NCI-H748 treated with DMSO at 0.1 percent for 48 hours (cell line): Measurements from ENCODE around the gene ZC3H12C.

Experiments
- DNase-seq: peaks from one replicate; lab custom pipeline; 2025; lab: John Stamatoyannopoulos, UW

ZC3H12C gene

DNA sequence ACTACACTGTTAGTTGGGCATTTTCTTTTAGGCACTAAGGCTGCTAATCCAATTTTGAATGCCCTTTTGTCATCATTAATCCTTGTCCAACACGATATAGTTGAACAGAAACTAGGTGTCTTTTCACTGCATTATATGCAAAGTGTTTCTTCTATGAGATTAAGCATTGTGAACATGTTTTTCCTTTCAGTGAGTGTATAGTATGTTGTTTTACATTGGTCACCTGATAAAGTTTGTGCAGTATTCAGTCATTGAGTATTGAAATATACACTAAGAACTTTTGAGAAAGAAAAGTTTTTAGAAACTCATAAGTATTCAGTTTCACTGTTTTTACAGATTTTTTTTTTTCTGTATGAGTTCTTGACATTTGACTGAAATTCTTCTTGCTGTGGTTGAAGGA is 59.0 kb downstream of the ZC3H12C start:
- DNase-seq: no peak

DNA sequence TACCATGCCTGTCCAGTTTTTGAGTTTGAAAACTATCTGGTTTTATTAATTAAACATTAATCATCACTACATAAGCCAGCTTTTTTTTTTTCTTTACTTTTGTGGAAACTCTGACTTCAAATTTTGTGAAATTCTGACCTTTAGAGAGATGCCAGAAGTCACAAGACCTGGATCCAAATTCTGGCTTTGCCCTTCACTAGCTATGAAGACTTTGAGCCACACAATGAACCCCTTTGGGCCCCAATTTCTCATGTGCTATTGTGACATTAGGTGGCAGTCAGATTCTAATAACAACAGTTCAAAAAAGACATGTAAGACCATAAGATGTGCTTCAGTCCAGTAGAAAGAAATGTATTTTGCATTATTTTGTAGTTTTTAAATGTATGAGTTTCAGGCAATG is 60.3 kb downstream of the ZC3H12C start:
- DNase-seq: no peak

DNA sequence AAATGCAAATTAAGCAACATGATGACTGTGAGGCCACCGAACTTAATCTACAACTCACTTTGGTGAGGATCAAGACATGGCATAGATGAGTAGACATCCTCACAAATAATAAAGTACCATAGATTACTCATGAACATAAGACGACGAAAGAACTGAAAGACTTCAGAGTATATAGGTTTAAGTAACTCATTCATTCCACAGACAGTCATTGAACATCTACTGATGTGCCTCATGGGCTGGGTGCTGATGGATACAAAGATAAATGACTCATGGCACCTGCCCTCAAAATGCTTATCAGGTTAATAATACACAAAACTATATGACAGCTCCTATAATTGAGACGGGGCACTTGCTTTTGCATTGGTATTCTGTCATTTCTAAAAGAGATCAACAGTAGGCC is 63.3 kb downstream of the ZC3H12C start:
- DNase-seq: no peak

DNA sequence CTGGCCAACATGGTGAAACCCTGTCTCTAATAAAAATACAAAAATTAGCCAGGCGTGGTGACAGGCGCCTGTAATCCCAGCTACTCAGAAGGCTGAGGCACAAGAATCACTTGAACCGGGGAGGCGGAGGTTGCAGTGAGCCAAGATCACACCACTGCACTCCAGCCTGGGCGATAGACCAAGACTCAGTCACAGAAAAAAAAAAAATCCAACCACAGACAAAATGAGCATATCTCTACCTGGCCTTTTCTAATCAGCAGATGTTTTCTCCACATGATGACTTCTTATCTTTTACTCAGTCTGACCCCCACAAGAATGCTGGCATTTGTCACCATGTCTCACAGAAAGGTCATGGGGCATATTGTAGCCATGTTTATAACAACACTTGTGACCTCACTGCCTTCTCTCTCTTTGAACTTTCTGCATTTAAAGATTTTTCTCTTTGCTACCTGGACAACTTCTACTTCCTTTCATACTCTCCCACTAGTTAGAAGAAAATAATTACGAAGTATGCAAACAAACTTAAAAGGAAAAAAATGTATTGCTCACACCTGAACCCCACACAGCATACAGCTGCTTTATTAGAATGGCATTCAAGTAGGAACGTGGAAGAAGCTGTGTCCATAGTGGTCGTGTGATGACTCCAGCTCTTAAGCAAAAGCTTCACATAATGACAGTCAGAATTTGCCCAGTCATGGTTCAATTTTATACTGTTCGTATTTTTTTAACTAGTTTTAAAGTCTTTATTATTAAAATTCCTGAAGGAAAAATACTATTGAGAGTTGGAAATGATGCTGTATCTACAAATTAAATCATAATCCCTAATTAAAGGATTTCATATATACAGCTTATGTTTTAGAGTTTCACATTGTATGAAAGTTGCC is 65.4 kb downstream of the ZC3H12C start:
- DNase-seq: no peak

DNA sequence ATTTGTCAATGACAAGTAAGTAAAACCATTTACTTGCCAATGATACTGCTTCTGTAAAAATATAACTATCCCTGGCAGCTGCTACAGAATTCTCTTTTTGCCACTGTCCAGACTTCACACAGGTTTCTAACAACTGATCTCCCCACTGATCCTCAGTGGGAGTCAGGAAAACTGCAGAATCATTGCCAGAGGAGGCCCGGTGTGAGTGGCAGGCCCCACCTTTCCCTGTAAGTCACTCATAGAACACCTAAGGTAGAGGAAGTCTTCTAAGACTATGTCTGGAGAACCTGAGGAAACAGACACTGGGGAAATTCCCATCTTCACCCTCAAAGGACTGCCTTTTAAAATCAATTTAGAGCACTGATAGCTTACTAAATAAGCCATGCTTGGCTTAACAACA is 66.3 kb downstream of the ZC3H12C start:
- DNase-seq: no peak

DNA sequence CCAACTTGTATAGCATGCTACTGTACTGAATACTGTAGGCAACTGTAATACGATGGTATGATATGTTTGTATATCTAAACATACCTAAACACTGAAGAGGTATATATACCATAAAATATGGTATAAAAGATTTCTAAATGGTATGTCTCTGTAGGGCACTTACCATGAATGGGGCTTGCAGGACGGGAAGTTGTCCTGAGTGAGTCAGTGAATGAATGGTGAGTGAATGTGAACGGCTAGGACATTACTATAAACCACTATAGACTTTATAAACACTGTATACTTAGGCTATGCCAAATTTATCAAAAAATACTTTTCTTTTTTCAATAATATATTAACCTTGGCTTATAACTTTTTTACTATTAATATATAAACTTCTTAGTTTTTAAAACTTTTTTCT is 66.8 kb downstream of the ZC3H12C start:
- no peak for DNase-seq

DNA sequence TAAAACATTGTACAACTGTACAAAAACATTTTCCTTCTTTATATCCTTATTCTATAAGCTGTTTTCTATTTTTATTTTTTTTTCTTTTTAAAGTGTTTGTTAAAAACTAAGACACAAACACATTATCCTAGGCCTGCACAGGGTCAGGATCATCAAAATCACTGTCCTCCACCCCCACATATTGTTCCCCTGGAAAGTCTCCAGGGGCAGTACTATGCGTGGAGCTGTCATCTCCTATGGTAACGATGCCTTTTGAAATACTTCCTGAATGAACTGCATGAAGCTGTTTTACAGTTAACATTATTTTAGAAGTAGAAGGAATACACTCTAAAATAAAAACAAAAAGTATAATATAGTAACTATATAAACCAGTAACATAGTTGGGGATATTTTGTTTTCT is 67.2 kb downstream of the ZC3H12C start:
- no peak for DNase-seq

DNA sequence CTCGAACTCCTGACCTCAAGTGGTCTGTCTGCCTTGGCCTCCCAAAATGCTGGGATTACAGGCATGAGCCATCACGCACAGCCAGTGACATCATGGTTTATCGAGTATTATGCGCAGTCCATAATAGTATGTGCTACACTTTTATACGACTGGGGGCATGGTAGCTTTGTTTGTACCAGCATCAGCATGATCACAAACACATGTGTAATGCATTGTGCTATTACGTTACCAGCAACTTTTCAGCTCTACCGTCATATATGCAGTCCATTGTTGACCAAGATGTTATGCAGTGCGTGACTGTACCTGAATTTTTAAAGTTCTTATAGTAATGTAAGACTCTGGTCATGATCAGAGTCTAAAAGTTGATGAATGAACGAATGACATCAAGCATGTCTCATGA is 67.9 kb downstream of the ZC3H12C start:
- DNase-seq: no peak

DNA sequence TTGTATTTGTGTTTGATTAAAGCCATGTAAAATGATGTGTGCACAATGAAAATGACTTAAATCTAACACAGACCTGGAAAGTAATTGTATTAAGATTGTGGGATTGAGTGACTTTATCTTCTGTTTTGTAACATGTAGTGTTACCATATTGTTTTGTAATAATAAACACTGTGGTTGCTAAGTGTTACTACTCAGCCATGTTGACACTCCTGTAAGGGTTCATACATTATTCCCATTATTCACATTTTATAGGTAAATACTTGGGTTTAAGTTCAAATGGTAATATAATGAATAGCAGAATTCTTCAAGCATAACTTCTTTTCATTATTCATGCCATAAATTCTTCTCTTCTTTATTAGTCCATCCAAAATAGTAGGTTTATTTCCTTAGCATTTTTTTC is 69.0 kb downstream of the ZC3H12C start:
- no peak for DNase-seq

DNA sequence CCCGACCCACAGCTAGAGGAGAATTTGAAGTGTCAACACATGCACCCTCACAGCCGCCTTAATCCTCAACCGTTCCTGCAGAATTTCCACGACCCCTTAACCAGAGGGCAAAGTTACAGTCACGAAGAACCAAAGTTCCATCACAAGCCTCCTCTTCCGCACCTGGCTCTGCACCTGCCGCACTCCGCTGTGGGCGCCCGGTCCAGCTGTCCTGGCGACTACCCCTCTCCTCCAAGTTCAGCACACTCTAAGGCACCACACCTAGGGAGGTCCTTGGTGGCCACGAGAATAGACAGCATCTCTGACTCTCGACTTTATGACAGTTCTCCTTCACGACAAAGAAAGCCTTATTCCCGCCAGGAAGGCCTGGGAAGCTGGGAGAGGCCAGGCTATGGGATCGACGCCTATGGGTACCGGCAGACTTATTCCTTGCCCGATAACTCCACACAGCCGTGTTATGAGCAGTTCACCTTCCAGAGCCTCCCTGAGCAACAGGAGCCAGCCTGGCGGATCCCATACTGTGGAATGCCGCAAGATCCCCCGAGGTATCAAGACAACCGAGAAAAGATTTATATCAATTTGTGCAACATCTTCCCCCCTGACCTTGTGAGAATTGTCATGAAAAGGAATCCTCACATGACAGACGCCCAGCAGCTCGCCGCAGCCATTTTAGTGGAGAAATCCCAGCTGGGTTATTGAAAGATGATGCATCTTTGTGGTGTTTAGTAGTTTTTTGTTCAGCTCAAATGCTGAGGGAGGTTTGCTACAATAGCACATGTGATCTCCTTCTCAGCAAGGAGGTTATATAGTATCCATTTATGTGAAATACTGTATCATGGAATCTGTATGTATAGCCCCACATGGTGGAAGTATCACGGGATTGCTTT is 72.1 kb downstream of the ZC3H12C start:
- no peak for DNase-seq

DNA sequence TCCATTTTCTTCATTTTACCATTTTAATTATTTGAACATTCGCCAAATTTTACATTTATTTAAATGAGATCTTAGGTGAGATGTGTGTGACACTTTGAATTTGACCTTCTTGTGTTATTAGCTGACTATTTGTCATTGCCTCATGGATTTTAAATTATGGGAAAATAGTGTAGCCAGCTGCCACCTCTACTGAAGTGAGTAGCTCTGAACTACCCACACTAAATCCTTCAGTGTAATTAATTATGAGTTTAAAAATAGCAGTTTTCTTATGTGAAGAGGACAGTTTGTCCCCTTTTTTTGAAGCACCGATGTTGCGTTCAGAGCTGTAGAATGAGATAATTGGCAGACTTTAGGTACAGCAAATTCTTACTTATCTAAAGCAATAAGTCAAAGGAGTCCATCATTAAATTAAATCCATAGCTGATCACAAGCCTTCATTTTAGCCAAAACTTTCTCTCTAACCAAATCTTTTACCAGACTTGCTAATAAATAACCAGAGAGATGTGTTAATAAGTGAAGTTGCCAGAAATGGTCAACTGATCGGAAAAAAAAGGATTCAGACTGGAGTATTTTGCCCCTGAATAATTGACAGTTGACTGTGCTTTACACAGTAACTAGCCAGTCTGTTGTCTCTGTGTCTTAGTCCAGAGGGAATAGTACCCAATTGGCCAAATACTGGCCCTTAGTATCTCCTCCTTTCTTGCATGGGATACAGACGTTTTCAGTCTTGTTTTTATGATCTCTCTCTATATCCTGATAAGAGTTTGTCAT is 75.0 kb downstream of the ZC3H12C start:
- DNase-seq: no peak

DNA sequence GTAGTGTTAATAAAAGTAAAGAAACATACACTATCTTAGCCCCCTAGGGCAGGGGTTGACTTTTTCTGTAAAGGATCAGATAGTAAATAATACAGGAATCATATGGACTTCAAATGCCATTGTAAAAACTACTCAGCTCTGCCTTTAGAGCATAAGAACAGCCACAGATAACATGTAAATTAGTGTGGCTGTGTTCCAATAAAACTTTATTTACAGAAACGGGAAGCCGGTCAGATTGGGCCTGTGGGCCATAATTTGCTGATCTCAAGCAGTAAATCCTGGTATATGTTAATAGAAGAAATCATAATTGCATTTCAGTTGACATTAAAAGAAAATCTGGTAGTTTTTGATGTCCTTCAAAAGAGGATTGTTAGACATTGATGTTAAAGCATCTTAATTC is 76.5 kb downstream of the ZC3H12C start:
- DNase-seq: no peak

DNA sequence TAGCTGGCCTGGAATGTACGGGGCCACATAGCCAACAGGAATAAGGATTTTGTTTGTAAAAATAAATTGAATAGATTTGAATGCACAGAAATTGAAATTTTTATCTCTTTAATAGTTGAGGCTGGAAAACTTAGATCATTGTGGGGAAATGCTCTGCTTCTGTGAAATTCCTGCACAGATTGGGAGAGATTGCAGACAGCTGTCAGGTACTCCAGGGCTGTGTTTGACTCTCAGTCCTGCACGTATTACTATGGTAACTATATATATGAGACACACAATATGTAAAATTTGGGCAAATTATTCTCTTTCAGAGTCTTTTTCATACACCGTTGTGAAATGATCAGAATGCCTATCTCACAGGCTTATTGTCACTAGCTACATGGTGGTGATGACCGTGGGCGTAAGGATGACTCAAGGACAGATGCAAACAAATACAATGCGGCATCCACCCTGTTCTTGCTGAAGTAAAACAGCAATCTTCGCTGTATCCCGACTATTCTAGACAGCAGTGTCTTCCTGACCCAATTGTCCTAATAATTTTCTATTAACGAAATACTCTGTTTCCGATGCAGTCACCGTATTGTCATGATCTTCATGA is 79.4 kb downstream of the ZC3H12C start:
- DNase-seq: no peak

DNA sequence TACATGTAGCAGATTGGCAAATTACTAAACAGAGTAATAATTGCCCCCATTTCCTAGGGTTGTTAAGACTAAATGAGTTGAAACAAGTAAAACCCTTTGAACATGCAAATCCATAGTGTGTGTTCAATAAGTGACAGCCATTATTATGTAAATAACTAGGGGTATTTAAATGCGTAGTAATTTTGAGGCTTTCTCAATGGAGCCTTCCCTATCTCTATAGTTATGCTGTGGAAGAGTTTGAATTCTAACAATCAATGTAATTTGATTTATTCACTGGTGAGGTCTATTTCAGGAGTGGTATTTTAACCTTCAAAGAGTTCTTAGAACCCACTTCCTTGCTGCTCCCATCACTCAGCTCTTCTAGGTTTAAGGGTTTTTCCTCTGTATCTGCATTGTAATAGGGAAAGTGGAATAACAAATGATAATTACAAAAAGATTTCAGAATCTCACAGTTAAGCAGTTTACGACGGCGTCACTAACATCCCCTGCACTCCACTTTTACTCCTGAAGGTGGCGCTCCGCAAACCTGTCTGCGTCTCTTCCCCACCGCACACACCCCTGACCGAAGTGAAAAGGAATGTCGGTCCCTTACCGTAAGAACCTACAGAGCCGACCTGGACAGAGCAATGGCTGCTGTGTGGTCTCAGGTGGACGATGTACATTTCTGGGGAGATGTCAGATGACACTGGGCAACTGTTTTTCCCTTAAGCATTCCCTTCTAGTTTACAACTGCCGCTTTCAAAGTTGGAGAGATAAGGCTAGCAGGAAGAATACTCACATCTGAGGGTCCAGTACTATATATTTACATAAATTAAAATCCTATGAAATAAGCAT is 80.8 kb downstream of the ZC3H12C start:
- peak; percentile 10 for DNase-seq

DNA sequence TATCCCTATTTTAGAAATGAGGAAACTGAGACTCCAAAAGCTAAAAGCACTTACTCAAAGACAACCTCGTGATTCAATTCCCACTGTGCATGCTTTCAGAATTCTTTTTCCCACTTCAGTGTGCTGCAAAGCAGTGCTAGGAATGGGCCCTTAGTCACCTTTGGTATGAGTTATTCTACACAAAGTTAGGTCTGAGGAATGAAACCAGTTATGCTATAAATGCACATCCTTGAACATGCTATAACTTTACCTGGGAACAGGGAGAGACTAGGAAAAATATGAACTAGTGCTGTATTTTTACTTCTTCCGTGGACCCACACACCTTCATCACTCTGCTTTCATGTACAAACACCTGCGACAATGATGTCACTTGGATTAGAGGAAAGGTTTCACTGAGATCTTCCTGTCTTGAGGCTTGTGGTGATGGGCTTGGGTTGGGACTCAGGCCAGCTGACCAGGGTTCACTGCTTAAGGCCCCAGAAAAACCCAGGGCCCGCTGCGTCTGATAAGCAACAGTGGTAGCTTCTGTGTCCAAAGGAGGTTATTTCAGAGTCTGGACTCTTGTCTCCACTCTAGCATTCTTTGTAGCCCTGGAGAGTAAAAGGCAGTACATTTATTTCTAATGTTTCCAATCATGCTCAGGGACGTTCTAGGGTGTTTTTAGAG is 81.6 kb downstream of the ZC3H12C start:
- no peak for DNase-seq

DNA sequence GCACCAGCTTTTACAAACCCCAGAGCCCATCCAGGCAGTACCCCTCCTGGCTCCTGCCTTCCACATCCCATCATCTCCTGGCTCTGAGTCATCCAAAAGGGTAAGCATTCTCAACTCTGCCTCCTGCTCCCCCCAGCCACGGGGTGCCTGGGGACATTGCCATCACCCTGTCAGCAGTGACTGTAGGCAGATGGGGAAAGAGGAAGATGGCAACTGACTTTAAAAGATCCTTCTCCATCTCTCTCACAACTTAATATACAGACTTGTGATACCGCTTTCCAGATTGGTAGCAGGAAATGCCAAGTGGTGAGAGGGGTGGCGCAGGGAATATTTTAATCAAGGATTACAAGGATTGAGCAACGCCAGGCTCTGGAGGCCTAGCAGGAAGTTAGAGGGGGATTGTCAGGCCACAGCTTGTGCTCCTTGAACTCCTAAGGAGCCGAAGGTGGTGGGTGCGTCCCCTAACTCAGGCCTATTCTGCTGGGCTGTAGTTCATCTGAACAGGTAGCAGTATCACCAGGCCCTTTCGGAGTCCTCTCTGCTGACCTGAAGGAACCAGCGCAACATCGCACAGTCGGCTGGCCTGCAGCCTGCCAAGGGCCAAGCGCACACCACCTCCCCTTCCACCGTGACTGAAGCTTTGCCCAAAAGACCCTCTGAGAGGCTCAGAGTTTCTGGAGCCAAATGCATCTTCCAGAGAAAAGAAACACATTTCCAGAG is 83.3 kb downstream of the ZC3H12C start:
- no peak for DNase-seq

DNA sequence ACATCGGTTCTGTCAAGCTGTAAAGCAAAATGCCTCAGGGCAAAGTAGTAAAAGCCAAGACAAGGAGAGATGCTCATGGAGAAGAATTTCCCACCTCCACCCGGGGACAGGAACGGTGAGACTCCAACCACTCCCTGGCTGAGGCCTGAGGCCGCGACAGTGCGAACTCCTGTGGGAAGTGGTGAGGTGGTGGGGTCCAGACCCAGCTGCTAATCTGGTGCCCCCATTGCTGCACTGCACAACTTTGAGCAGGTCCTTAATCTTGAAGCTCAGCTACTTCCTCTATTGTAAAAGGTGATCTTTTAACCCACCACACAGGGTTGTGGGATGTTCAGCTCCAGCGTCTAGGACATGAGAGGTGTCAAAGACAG is 83.9 kb downstream of the ZC3H12C start:
- no peak for DNase-seq

DNA sequence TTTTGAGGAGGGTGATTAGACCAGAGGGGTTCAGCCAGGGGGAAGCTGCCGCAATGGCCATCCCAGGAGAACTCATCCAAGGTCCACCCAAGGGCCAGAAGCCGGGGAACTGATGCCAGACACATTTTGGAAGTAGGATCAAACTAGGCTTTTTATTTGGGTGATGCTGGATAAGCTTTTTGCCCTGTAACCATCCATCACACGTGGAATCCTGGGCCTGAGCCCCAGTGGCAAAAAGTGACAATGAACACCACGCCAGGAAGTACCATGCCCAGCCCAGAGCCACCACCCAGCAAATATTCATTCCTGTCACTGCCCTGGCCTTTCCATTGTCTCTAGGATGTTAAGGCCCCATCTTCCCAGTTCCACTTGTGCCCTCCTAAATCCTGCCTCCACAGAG is 85.9 kb downstream of the ZC3H12C start:
- no peak for DNase-seq

DNA sequence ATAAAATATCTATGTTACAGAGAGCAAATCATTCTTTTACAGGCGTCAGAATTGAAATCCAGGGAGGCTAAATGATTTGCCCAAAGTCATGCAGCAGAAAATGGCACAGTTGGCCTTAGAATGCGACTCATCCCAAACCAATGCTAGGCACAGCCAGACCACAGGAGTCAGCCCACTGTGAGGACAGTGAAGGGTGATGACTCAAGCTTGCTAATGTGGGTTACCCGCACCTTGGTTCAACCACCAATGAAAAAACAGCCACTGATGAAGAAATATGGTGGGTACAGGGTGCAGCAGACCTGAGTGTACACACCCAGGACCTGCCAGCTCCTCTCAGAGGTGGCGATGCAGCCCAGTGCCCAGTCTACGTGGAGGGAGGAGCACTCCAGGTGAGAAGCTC is 89.7 kb downstream of the ZC3H12C start:
- DNase-seq: no peak

DNA sequence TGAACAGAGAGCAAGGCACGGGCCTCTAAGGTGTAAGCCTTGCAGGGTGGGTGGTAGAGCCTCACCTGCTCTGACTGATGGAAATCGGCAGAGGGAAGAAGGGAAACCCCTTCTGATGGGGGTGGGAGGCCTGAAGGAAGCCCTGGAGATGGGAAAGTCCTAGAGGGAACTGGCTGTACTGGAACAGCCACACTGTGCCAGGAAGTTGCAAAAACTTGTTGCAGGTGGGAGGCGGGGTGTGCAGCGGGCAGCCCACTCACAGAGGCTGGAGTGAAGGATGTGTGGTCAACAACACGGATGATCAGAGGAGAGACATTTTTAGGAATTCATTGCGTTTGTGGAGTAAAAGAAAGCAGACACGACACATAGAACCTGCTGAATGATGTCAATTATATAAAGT is 91.3 kb downstream of the ZC3H12C start:
- DNase-seq: no peak
